Activated CD8-positive, alpha-beta memory T cell treated with anti-CD3 and anti-CD28 coated beads, Interleukin-2, amount 50 U/mL, for 24 hours (primary cell): ENCODE results near the gene SPTBN1.
"Not testable (repeated sequence)": the region's sequence is repeated elsewhere in the genome, so short reads cannot be mapped to it uniquely, and the experiment has no call there.

Source experiments
- DNase-seq: peaks from one replicate; pipeline ENCODE4 v3.0.0-alpha.2; 2020; ENCODE audit errors: extremely low read depth

SPTBN1 gene

GRCh38 chr2:54470266-54470938 is 14.3 kb downstream of the SPTBN1 start:
- no peak for DNase-seq

DNA sequence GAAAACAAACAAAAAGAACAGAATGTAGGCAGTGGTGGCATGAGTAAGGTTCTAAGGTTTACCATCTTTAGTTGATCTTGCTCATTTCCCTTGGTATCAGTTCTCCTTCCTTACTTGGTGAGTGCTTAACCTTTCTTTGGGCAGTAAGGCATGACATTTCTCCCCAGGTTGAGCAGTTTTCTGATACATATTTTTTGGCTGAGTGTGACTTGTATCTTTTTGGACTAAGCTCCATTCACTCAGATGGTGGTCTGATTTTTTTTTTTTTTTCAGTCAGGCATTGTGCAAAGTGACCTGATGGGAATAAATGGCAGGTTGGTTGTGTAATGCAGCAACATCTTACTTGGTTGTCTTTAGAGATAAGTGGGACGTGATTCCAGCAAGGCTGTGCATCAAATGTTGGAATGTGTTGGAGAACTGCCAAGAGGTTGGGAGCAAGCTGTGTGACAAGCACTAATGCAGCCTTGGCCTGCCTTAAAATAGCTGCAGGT is 15.1 kb downstream of the SPTBN1 start:
- DNase-seq, result no peak

DNA sequence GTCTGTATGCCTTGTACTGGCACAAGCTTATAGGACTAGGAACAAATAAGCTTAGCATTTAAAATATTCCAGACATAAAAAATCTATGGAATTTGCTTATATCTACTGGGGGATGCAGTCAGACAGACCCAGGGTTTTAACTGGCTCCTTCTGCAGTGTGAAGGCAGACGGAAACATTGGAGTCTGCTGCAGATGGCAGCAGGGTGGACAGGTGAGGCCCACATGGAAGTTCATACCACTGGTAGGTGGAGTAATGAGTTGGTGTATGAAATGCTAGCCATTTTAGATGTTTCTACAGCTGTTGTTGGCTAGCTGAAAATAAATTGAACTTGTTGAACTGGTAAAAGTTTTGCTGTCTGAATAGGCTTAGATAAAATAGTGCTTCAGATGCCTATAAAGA is 17.7 kb downstream of the SPTBN1 start:
- DNase-seq, result no peak

DNA sequence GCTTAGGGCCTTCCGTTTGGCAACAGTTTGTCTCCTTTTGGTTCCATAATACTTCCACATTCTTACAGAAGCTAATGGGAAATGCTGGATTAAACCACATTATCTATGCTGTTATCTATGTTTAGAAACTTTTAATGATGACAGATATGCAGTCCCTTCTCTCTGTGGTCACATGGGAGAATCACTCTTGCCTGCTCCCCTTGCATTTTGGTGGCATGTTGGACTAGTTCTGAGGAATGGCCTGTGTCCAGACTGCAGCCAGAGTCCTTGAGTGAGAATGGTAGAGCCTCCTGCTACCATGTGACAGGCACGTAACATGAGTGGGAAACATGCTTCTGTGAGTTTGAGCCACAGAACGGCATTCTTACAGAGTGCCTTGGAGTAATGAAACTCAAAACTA is 19.2 kb downstream of the SPTBN1 start:
- no peak for DNase-seq

GRCh38 chr2:54475919-54476318 is 19.8 kb downstream of the SPTBN1 start:
- DNase-seq, result no peak

DNA sequence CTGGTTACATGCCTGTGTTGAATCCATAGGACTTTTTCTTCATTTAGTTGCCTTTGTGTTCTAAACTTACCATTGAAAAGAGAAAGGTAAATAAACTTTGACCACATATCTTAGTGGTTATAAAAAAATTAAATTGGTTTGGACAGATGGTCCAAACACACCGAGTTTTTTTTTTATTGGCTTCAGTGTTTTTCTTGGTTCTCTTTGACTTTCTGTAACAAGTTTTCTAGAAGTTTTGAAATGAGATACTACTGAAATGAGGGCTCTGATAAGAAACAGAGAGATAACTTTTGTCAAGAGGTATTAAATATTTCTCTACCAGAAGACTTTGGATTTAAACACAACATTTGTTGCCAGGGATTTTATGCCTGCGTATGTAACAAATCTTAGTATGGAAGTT is 20.7 kb downstream of the SPTBN1 start:
- DNase-seq, result no peak

- no peak for DNase-seq
Measured at GRCh38 chr2:54477896-54478295, 21.8 kb downstream of the SPTBN1 start.

GRCh38 chr2:54478899-54479298 is 22.8 kb downstream of the SPTBN1 start:
- no peak for DNase-seq

GRCh38 chr2:54479424-54479823 is 23.3 kb downstream of the SPTBN1 start:
- DNase-seq, result no peak

GRCh38 chr2:54480025-54480424 is 23.9 kb downstream of the SPTBN1 start:
- DNase-seq, result no peak

DNA sequence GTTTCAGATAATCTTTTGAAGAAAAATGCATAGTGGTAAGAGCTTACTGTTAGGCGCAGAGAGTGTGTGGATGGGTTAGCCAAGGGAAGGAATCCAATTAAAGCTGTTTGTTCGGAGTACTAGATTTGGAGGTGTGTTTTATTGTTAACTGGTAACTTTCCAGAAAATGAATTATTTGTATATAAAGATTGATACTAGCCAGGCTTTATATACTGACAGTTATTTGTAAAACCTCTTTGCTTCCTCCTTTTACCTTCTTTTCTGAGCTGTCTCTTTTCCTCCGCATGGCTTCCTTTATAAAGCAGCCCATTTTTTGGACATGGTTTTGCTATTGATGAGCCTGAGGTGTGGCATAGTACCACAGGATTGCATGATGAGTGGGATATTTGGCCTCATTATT is 25.6 kb downstream of the SPTBN1 start:
- no peak for DNase-seq

DNA sequence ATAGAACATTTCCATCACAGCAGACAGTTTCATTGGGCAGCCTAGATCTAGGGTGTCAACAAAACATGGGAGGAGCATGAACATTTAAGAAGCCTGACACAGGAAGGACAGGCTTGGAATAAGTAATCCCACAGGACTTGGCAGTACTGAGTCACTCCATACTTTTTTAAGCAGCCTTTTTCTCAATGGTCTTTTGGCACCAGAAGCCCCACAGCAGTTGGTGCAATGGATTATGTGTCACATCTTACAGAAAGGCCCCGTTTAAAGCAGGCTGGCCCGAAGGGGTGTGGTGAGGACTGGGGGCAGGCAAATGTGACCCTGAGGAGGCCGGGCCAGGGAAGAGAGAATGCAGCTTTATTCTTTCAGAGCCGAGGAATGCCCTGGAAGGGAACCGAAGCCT is 26.6 kb downstream of the SPTBN1 start:
- no peak for DNase-seq

GRCh38 chr2:54483426-54483825 is 27.3 kb downstream of the SPTBN1 start:
- DNase-seq, result no peak

- not testable (repeated sequence) for DNase-seq
Measured at GRCh38 chr2:54485756-54486155, 29.6 kb downstream of the SPTBN1 start.

DNA sequence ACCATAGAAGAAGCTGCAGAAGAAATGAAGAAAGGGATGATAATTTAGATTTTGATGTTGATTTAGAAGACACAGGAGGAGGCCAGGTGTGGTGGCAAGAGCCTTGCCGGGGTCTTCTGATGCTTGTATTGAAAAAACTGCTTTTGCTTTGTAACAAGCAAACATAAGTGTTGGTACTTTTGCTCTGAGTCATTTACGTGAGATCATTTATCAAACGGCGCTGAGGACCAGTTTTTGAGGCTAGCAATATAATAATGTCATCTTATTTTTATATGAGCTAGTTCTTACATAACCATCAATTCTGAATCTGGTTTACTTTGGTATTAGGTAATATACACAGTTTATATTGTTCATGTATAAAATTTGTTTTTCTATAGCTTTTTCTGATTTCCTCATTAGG is 30.6 kb downstream of the SPTBN1 start:
- no peak for DNase-seq

DNA sequence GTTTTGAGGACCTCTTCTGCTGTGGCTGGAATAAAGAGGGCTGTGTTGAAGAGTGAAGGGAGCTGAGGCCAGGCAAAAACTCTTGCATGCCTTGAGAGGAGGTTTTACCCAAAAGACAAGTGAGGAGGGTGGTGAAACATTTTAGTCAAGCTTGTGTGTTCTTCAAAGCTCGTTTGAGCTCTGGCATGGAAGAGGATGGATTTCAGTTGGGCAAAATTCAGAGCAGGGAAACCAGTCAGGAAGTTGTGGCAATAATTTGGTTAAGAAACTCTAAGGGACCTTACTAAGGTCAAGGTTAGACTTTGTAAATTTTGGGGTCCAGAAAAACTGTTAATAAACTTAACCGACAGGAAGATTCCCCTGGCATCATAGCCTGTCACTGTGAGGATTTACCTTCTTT is 34.7 kb downstream of the SPTBN1 start:
- no peak for DNase-seq

DNA sequence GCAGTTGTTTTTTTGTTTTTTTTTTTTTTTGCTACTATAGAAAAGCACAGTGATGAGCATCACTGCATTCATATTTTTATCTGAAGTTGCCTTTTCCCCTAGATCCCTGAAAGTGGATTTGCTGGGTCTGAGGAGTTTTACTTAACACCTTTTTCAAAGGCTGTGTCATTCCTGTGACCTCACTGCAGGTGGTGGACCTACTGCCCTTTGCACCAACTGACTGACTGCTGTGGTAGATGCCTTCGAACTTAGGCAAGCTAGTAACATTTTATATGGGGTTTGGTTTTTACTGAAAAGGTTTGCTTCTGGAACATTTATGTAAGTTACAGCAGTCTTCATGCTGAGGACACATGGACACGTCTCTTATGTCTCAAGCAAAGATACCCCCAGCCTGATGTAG is 36.2 kb downstream of the SPTBN1 start:
- no peak for DNase-seq

GRCh38 chr2:54494087-54494486 is 38.0 kb downstream of the SPTBN1 start:
- DNase-seq, result no peak

DNA sequence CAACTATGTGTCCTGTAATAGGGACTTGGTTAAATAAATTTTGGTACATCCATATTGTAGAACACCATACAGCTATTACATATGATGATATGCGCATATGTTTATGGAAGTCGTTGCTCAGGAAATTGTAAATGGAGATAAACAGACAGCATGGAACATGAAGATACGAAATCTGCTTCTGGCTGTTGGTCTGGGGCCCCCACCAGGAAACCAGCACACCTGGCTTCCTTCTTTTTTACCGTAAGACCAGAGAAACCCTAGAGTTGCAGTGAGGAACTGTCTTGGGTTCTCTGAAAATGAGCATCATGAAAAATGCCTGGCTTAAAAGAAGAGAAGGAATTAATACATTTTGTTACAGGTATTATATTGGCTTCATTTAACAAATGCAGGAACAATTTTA is 40.8 kb downstream of the SPTBN1 start:
- DNase-seq, result no peak

GRCh38 chr2:54497763-54498680 is 41.9 kb downstream of the SPTBN1 start:
- no peak for DNase-seq

DNA sequence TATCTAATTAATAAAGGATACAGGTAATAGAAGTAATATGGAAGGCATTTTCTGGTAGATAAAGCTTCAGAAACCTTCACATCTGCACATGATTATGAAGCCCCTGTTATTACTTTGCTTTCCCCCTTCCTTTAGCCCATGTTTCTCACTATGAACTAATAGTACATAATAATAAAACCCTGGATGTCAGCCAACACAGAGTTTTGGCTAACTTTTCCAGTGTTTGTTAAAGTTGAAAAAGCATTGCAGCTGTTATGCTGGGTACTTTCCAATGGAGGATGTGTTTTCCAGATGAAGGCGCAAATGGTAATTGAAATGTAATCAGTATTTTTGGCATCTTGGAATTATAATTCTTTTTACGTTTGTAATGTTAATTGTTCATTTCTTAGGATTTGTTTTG is 43.5 kb downstream of the SPTBN1 start:
- no peak for DNase-seq

DNA sequence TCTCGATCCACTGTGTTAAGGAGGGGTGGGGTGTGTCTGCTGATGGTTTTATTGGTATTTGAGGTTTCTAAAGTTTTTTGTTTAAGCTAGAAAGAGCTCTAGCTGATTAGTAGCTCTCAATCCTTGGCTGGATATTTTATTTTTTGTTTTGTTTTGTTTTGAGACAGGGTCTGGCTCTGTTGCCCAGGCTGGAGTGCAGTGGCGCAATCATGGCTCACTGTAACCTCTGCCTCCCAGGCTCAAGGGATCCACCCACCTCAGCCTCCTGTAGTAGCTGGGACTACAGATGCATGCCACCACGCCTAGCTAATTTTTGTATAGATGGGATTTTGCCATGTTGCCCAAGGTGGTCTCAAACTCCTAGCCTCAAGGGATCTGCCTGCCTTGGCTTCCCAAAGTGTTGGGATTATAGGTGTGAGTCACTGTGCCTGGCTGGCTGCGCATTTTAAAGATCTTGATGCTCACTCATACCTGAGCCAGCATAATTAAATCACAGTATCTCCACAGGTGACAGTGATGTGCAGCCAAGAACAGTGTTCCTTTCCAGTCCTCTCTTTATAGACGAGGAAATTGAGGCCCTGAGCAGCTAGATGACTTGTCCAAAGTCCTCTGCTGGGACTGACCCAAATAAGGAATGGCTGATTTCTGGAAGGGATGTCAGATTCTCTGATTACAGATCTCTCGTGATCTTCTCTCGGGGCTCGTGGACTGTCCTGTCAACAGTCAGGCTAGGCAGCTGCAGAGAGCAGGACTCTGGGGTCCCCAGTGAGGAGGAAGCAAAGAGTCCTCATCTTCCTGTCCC is 44.5 kb downstream of the SPTBN1 start:
- DNase-seq, result no peak
